H1 (cell line): ENCODE measurements around the gene RALGAPA2. TPM values are rescaled to one million over a fixed set of nuclear protein-coding genes. Genes with fewer than 3 reads are reported as not detected.

Experiments
- CTCF ChIA-PET: fragments of 300-600 bp; sonication (Branson Sonifier 250); formaldehyde crosslinking; loops from one replicate; lab custom pipeline; 2021; ENCODE audit not compliant: partially characterized antibody; lab: Charles Lee
- POLR2A ChIA-PET: fragments of 300-600 bp; sonication (Branson Sonifier 250); formaldehyde crosslinking; loops from one replicate; lab custom pipeline; 2021; ENCODE audit warnings: inconsistent platforms; ENCODE audit not compliant: partially characterized antibody; lab: Charles Lee
- DNase-seq, 2 experiments: peaks; one replicate each; pipeline versions ENCODE4 v3.0.0 to v3.0.0-alpha.2; 2010 to 2022; ENCODE audit warnings: low spot score in 2 of 2, low read depth in 1 of 2, mixed read lengths in 1 of 2
- FAIRE-seq: peaks from 2 replicates; lab custom pipeline; 2011; peaks lifted over from hg19 to GRCh38; lab: Jason Lieb, UNC
- H2AFZ ChIP-seq: 2 replicates; pipeline ENCODE4 v1.8.1; 2012; ENCODE audit warnings: low read length, inconsistent platforms
- H2AK5ac ChIP-seq: 2 replicates; pipeline ENCODE4 v1.6.1; 2013; ENCODE audit warnings: low read depth, low read length
- H2BK120ac ChIP-seq: replicated peaks from 2 replicates; pipeline ENCODE3; 2013; ENCODE audit warnings: low read depth, low read length, inconsistent platforms
- H2BK12ac ChIP-seq: 2 replicates; pipeline ENCODE4 v1.6.1; 2013; ENCODE audit warnings: low read depth, low read length
- H2BK15ac ChIP-seq: 2 replicates; pipeline ENCODE4 v1.6.1; 2013; ENCODE audit warnings: low read length
- H2BK20ac ChIP-seq: 2 replicates; pipeline ENCODE4 v1.6.1; 2013; ENCODE audit warnings: low read length
- H2BK5ac ChIP-seq: 2 replicates; pipeline ENCODE4 v1.6.1; 2013; ENCODE audit warnings: low read depth, low read length
- H3K14ac ChIP-seq: 2 replicates; pipeline ENCODE4 v1.6.1; 2013; ENCODE audit warnings: inconsistent platforms; ENCODE audit not compliant: insufficient read length
- H3K18ac ChIP-seq: 2 replicates; pipeline ENCODE4 v1.6.1; 2013; ENCODE audit warnings: low read length; ENCODE audit errors: extremely low read depth
- H3K23ac ChIP-seq: 2 replicates; pipeline ENCODE4 v1.6.1; 2013; ENCODE audit warnings: inconsistent platforms; ENCODE audit not compliant: insufficient read length
- H3K23me2 ChIP-seq: 2 replicates; pipeline ENCODE4 v1.6.1; 2013; ENCODE audit warnings: low read depth, low read length
- H3K27ac ChIP-seq: 2 replicates; pipeline ENCODE4 v1.6.1; 2011; ENCODE audit warnings: low read depth, low read length, inconsistent platforms
- H3K27me3 ChIP-seq, 4 experiments: replicated peaks in 1 of 4; 1 replicate in 1 of 4; 2 replicates in 3 of 4; pipeline versions ENCODE4 v1.6.1 to v1.8.1; 2011 to 2013; ENCODE audit warnings: low read length in 3 of 4, mild to moderate bottlenecking in 3 of 4, inconsistent platforms in 2 of 4, mixed read lengths in 2 of 4, moderate library complexity in 1 of 4; ENCODE audit not compliant: control insufficient read depth in 3 of 4, insufficient read depth in 3 of 4; ENCODE audit errors: extremely low read depth in 1 of 4
- H3K36me3 ChIP-seq, 4 experiments: 2 replicates each; pipeline versions ENCODE4 v1.6.1 to v1.8.1; 2011 to 2013; ENCODE audit warnings: mild to moderate bottlenecking in 4 of 4, low read length in 3 of 4, moderate library complexity in 2 of 4, control low read depth in 1 of 4, inconsistent platforms in 1 of 4; ENCODE audit not compliant: insufficient read depth in 4 of 4, control insufficient read depth in 2 of 4
- H3K4ac ChIP-seq: replicated peaks from 2 replicates; pipeline ENCODE3; 2013; ENCODE audit warnings: low read length, low read depth, mixed read lengths, inconsistent platforms; ENCODE audit not compliant: insufficient read length
- H3K4me1 ChIP-seq, 4 experiments: replicated peaks in 1 of 4; 1 replicate in 1 of 4; 2 replicates in 3 of 4; pipeline versions ENCODE4 v1.6.1 to v1.8.1; 2011 to 2013; ENCODE audit warnings: low read length in 3 of 4, inconsistent platforms in 2 of 4, mixed read lengths in 1 of 4; ENCODE audit not compliant: insufficient read depth in 4 of 4, control insufficient read depth in 3 of 4
- H3K4me2 ChIP-seq, 2 experiments: 2 replicates each; pipeline versions ENCODE4 v1.6.1 to v1.8.1; 2011 to 2013; ENCODE audit warnings: low read depth in 2 of 2, low read length in 2 of 2, control low read depth in 1 of 2, inconsistent platforms in 1 of 2, mild to moderate bottlenecking in 1 of 2; ENCODE audit not compliant: insufficient read depth in 1 of 2
- H3K4me3 ChIP-seq, 4 experiments: fragments of 200-600, 300-600 bp in 1 of 4; sonication (generic), shearing (Covaris generic), sonication (Bioruptor Twin) in 1 of 4; 2 replicates each; pipeline versions ENCODE4 v1.5.1 to v1.8.1; 2011 to 2016; ENCODE audit warnings: low read length in 4 of 4, low read depth in 3 of 4, control low read depth in 2 of 4, inconsistent platforms in 2 of 4, mild to moderate bottlenecking in 2 of 4, mixed read lengths in 1 of 4, moderate library complexity in 1 of 4; ENCODE audit not compliant: insufficient read depth in 2 of 4; ENCODE audit errors: extremely low read depth in 1 of 4
- H3K56ac ChIP-seq: replicated peaks from 2 replicates; pipeline ENCODE3; 2013; ENCODE audit warnings: low read depth, mild to moderate bottlenecking, mixed read lengths, low read length, inconsistent platforms; ENCODE audit not compliant: insufficient read length
- H3K79me1 ChIP-seq: 2 replicates; pipeline ENCODE4 v1.6.1; 2013; ENCODE audit warnings: low read depth, low read length, control low read depth
- H3K79me2 ChIP-seq, 2 experiments: 2 replicates each; pipeline versions ENCODE4 v1.6.1 to v1.8.1; 2012 to 2013; ENCODE audit warnings: low read length in 2 of 2, mild to moderate bottlenecking in 2 of 2, inconsistent platforms in 1 of 2; ENCODE audit not compliant: insufficient read depth in 2 of 2, control insufficient read depth in 1 of 2
- H3K9ac ChIP-seq, 4 experiments: replicated peaks in 1 of 4; 1 replicate in 1 of 4; 2 replicates in 3 of 4; pipeline versions ENCODE4 v1.6.1 to v1.8.1; 2011 to 2013; ENCODE audit warnings: low read depth in 3 of 4, low read length in 3 of 4, control low read depth in 2 of 4, mild to moderate bottlenecking in 2 of 4, moderate library complexity in 2 of 4, inconsistent platforms in 1 of 4; ENCODE audit errors: extremely low read depth in 1 of 4
- H3K9me3 ChIP-seq, 2 experiments: 2 replicates each; pipeline versions ENCODE4 v1.6.1 to v1.8.1; 2012 to 2013; ENCODE audit warnings: mild to moderate bottlenecking in 2 of 2, moderate library complexity in 2 of 2, control low read depth in 1 of 2, inconsistent platforms in 1 of 2, low read depth in 1 of 2, low read length in 1 of 2, mixed read lengths in 1 of 2; ENCODE audit not compliant: insufficient read depth in 2 of 2
- H4K20me1 ChIP-seq, 2 experiments: replicated peaks in 1 of 2; 2 replicates each; pipeline versions ENCODE3 to v1.8.1; 2011 to 2013; ENCODE audit warnings: inconsistent platforms in 2 of 2, low read length in 2 of 2, mild to moderate bottlenecking in 1 of 2; ENCODE audit not compliant: insufficient read depth in 2 of 2, control insufficient read depth in 1 of 2
- H4K5ac ChIP-seq: 2 replicates; pipeline ENCODE4 v1.6.1; 2013; ENCODE audit warnings: low read length, low read depth, mixed read lengths, inconsistent platforms; ENCODE audit not compliant: insufficient read length
- H4K8ac ChIP-seq: 2 replicates; pipeline ENCODE4 v1.8.0; 2013; ENCODE audit warnings: mild to moderate bottlenecking, moderate library complexity, low read length, inconsistent platforms; ENCODE audit not compliant: insufficient read depth; ENCODE audit errors: extremely low read depth
- H4K91ac ChIP-seq: replicated peaks from 2 replicates; pipeline ENCODE3; 2013; ENCODE audit warnings: low read length, mixed read lengths, inconsistent platforms; ENCODE audit not compliant: insufficient read length
- BCL11A ChIP-seq, 2 experiments: IDR thresholded peaks; one replicate each; pipeline ENCODE4 v1.6.1; 2011; ENCODE audit warnings: low read depth in 2 of 2, low read length in 2 of 2, mild to moderate bottlenecking in 2 of 2
- CHD1 ChIP-seq: IDR thresholded peaks from 2 replicates; pipeline ENCODE4 v1.6.1; 2012; ENCODE audit warnings: low read depth, low read length, improper control_type of control experiment
- CHD2 ChIP-seq: IDR thresholded peaks from 2 replicates; pipeline ENCODE4 v1.6.1; 2012; ENCODE audit warnings: low read length, improper control_type of control experiment
- POLR2AphosphoS5 ChIP-seq: IDR thresholded peaks from 2 replicates; pipeline ENCODE4 v1.6.1; 2011; ENCODE audit warnings: low read depth, low read length
- TBP ChIP-seq: IDR thresholded peaks from 2 replicates; pipeline ENCODE4 v1.6.1; 2011; ENCODE audit warnings: low read depth, low read length, improper control_type of control experiment
- WGBS, 2 experiments: shearing (Covaris generic) in 1 of 2; methylation state at CpG; one replicate each; pipeline versions ENCODE4 v1.1.6 to v1.1.7; 2013 to 2015; ENCODE audit warnings: low lambda C conversion rate in 2 of 2, mixed read lengths in 2 of 2, inconsistent platforms in 1 of 2, low coverage in 1 of 2, missing lambda C conversion rate in 1 of 2; ENCODE audit not compliant: insufficient replicate concordance in 2 of 2, insufficient coverage in 1 of 2, insufficient read length in 1 of 2; ENCODE audit errors: extremely low coverage in 1 of 2, missing lambda C conversion rate in 1 of 2; 5-methylcytosine and 5-hydroxymethylcytosine counted together
- polyA plus RNA-seq, 7 experiments: library from polyadenylated mRNA; depleted of rRNA in 3 of 7; stranded (reverse) in 5 of 7; unstranded in 2 of 7; fragments of >200 nt in 5 of 7; fragments of 200-250 nt in 2 of 7; gene quantifications; 1 replicate in 5 of 7; 2 replicates in 1 of 7; 4 replicates in 1 of 7; pipeline versions ENCODE4 v1.2.1 to v1.2.3, GENCODE V29; 2011 to 2013; ENCODE audit warnings: missing spikeins in 2 of 7, mixed read lengths in 2 of 7
- total RNA-seq: library from RNA; stranded (reverse); fragmentation: NEBNext Ultra II Directional; extraction: Animal tissue kit (Norgen Biotek cat#: 25700); gene quantifications from 2 replicates; pipeline ENCODE4 v1.2.1, GENCODE V29; 2021

Gene RALGAPA2
- total and polyA plus RNA-seq, 2 of the 8 experiments (the other 6 are each of a cell fraction or from before 2014, with no cell fraction given) = 5.1 to 25.5 TPM

- no peak overlapping the region for H4K8ac ChIP-seq
- H3K23ac ChIP-seq = no peak overlapping the region
- no peak overlapping the region for H3K9ac ChIP-seq
- H3K56ac ChIP-seq = no peak overlapping the region
- H2AFZ ChIP-seq = no peak overlapping the region
- no peak overlapping the region for H2BK15ac ChIP-seq
- H3K27ac ChIP-seq = no peak overlapping the region
- DNase-seq = no peak
- no peak overlapping the region for H4K5ac ChIP-seq
- ChIA-PET CTCF (interaction anchor here (0.7 to 1.0 kb wide), 3 partner anchors 64 to 766 kb away, joined by 3 to 4 read pairs (median 3); no protein-coding TSS in a partner anchor), POLR2A (no interaction called here)
- 0 out of 2 replicates have a peak, but pooled peaks cover 2% of the 10 kb centered on the region for H3K79me1 ChIP-seq
- no peak overlapping the region for H2BK5ac ChIP-seq
- H3K4me3 ChIP-seq = no peak overlapping the region
- H3K23me2 ChIP-seq = no peaks in the 10 kb centered on the region
- no peaks in the 10 kb centered on the region for H3K79me2 ChIP-seq
- peaks cover 0 to 2% of the 10 kb centered on the region in 2 experiments for H4K20me1 ChIP-seq
- no peaks in the 10 kb centered on the region for H3K9me3 ChIP-seq
- H3K14ac ChIP-seq = no peak overlapping the region
- H3K4me2 ChIP-seq = no peak overlapping the region
- H2BK12ac ChIP-seq = no peak overlapping the region
- no peak for FAIRE-seq
- H3K36me3 ChIP-seq = peaks cover 0 to 6% (median 0%) of the 10 kb centered on the region in 4 experiments; a peak in 1 of 8 replicates
- no peaks in the 10 kb centered on the region for H3K27me3 ChIP-seq
- 92% methylated on average over 7 of the region's 7 CpGs; no CpG with 5 or more reads in 1 of the 2 experiments for whole genome bisulfite sequencing, 2 experiments
- no peak overlapping the region for H3K18ac ChIP-seq
- no peak overlapping the region for H4K91ac ChIP-seq
- no peak overlapping the region for H2BK20ac ChIP-seq
- no peak overlapping the region for H2BK120ac ChIP-seq
- peaks cover 0 to 5% (median 2%) of the 10 kb centered on the region in 4 experiments; a peak in 2 of 7 replicates for H3K4me1 ChIP-seq
- no peak overlapping the region for H3K4ac ChIP-seq
- H2AK5ac ChIP-seq = no peak overlapping the region
- TF ChIP-seq POLR2AphosphoS5 (no peak), CHD1 (no peak), TBP (no peak), BCL11A (IDR thresholded peaks at IDR 0.05; ENCODE audit: low read depth in 2 of 2, low read length in 2 of 2) (no peak), CHD2 (no peak)
Observed at GRCh38 chr20:20530428-20531151, 181.9 kb downstream of the RALGAPA2 start.
